Panc1 (cell line): ENCODE data around the gene KRT222. TPM values are rescaled to one million over a fixed set of nuclear protein-coding genes. Genes with fewer than 3 reads are reported as not detected.

ENCODE experiments used
- ATAC-seq: fragments of 200-7000 bp; cut with Tn5 transposase; 2 replicates; pipeline ENCODE4 v1.9.1; 2020; ENCODE audit warnings: mild to moderate bottlenecking, moderate library complexity
- BruUV-seq: library from RNA; stranded (reverse); fragments of 400-500 nt; replicated peaks from 2 replicates; lab custom pipeline; 2021; lab: Mats Ljungman, UMichigan
- CTCF ChIA-PET: fragments of 300-600 bp; sonication (Branson Sonifier 250); formaldehyde crosslinking; loops from one replicate; lab custom pipeline; 2022; ENCODE audit warnings: antibody characterized with exemption; lab: Charles Lee
- POLR2A ChIA-PET: fragments of 300-600 bp; sonication (Branson Sonifier 250); formaldehyde crosslinking; loops from one replicate; lab custom pipeline; 2022; ENCODE audit warnings: antibody characterized with exemption; lab: Charles Lee
- DNase-seq: peaks from one replicate; pipeline ENCODE4 v3.0.0-alpha.2; 2010; ENCODE audit warnings: low read depth, low spot score
- H3K27ac ChIP-seq: 2 replicates; pipeline ENCODE4 v1.5.1; 2011; ENCODE audit warnings: mild to moderate bottlenecking, low read length, inconsistent platforms
- H3K27me3 ChIP-seq: fragments of 200-500 bp; sonication (Bioruptor generic); 2 replicates; pipeline ENCODE4 v1.6.0; 2014; ENCODE audit warnings: low read length, inconsistent platforms; ENCODE audit not compliant: control insufficient read depth, insufficient read depth
- H3K36me3 ChIP-seq: fragments of 200-500 bp; sonication (Bioruptor generic); 2 replicates; pipeline ENCODE4 v1.5.1; 2014; ENCODE audit warnings: inconsistent platforms, mild to moderate bottlenecking, low read length, moderate library complexity; ENCODE audit not compliant: control insufficient read depth, insufficient read depth
- H3K4me1 ChIP-seq: 2 replicates; pipeline ENCODE4 v1.5.1; 2011; ENCODE audit warnings: inconsistent platforms, mild to moderate bottlenecking, low read length, moderate library complexity; ENCODE audit not compliant: control insufficient read depth, insufficient read depth
- H3K4me3 ChIP-seq, 2 experiments: 2 replicates each; pipeline ENCODE4 v1.5.1; 2011 to 2012; ENCODE audit warnings: low read depth in 2 of 2, low read length in 2 of 2, mild to moderate bottlenecking in 2 of 2, inconsistent platforms in 1 of 2, moderate library complexity in 1 of 2
- H3K9me3 ChIP-seq: fragments of 200-500 bp; sonication (Bioruptor generic); 2 replicates; pipeline ENCODE4 v1.5.1; 2014; ENCODE audit warnings: low read depth, mild to moderate bottlenecking, inconsistent platforms, low read length, moderate library complexity; ENCODE audit not compliant: control insufficient read depth, insufficient read depth
- POLR2AphosphoS5 ChIP-seq: IDR thresholded peaks from 2 replicates; pipeline ENCODE4 v1.6.1; 2012; ENCODE audit warnings: mild to moderate bottlenecking, low read depth, low read length, moderate library complexity
- SIN3A ChIP-seq: IDR thresholded peaks from 2 replicates; pipeline ENCODE4 v1.6.1; 2012; ENCODE audit warnings: low read depth, mild to moderate bottlenecking, low read length, moderate library complexity, borderline replicate concordance; ENCODE audit not compliant: insufficient read depth
- TCF7L2 ChIP-seq: IDR thresholded peaks from 2 replicates; pipeline ENCODE4 v1.6.1; 2011; ENCODE audit warnings: mild to moderate bottlenecking, low read depth, low read length, inconsistent platforms
- in situ Hi-C: cut with HindIII; loops from 2 replicates; pipeline ENCODE4 v1.10.0; 2016; ENCODE audit warnings: low sequenced_read_pairs, low pct_unique_long_range_greater_than_20kb
- intact Hi-C: fragments of 100-400 bp; cut with micrococcal nuclease; formaldehyde crosslinking; loops from one replicate; pipeline ENCODE4 v1.10.0; 2022; ENCODE audit not compliant: unreplicated experiment
- total RNA-seq: library from RNA; stranded (reverse); gene quantifications from one replicate; pipeline ENCODE4 v1.2.1, GENCODE V29; 2021; ENCODE audit not compliant: unreplicated experiment
- TF ChIP-seq, protein P1 (sequence below): fragments of 450-650 bp; IDR thresholded peaks from 2 replicates; pipeline ENCODE4 v1.5.1; 2017; ENCODE audit warnings: mild to moderate bottlenecking
- TF ChIP-seq, protein P2 (sequence below), 2 experiments: IDR thresholded peaks; 2 replicates each; pipeline ENCODE4 v1.6.1; 2011 to 2012; ENCODE audit warnings: low read depth in 2 of 2, control low read depth in 1 of 2, low read length in 1 of 2, mild to moderate bottlenecking in 1 of 2, moderate library complexity in 1 of 2; ENCODE audit not compliant: insufficient read depth in 1 of 2

KRT222 gene
- total RNA-seq, 1 experiment from 2014 or later = not detected

DNA sequence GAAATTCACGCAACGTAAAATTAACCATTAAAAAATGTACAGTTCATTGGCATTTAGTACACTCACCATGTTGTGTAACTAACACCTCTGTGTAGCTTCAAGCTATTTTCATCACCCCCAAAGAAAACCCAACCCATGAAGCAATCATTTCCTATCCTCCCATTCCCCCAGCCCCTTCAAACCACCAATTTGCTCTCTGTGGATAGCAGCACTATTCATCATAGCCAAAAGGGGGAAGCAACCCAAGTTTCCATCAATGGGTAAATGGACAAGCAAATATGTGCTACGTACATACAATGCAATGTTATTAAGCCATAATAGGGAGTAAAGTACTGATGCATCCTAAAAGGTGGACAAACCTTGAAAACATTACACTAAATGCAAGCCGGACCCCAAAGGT lies 10.9 kb upstream of the KRT222 start:
- no TSS peak for BruUV-seq
- ATAC-seq (no peak), DNase-seq (no peak)
- POLR2A ChIA-PET = no interaction called here
- no peaks in the 10 kb centered on the region for H3K4me1 ChIP-seq
- peaks cover 34% of the 10 kb centered on the region for H3K27me3 ChIP-seq
- H3K4me3 ChIP-seq = no peak overlapping the region
- H3K36me3 ChIP-seq = no peaks in the 10 kb centered on the region
- TF ChIP-seq POLR2AphosphoS5 (no peak), SIN3A (no peak), TCF7L2 (no peak)
- TF ChIP-seq, protein P1, sequence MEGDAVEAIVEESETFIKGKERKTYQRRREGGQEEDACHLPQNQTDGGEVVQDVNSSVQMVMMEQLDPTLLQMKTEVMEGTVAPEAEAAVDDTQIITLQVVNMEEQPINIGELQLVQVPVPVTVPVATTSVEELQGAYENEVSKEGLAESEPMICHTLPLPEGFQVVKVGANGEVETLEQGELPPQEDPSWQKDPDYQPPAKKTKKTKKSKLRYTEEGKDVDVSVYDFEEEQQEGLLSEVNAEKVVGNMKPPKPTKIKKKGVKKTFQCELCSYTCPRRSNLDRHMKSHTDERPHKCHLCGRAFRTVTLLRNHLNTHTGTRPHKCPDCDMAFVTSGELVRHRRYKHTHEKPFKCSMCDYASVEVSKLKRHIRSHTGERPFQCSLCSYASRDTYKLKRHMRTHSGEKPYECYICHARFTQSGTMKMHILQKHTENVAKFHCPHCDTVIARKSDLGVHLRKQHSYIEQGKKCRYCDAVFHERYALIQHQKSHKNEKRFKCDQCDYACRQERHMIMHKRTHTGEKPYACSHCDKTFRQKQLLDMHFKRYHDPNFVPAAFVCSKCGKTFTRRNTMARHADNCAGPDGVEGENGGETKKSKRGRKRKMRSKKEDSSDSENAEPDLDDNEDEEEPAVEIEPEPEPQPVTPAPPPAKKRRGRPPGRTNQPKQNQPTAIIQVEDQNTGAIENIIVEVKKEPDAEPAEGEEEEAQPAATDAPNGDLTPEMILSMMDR = no peak
- TF ChIP-seq, protein P2, sequence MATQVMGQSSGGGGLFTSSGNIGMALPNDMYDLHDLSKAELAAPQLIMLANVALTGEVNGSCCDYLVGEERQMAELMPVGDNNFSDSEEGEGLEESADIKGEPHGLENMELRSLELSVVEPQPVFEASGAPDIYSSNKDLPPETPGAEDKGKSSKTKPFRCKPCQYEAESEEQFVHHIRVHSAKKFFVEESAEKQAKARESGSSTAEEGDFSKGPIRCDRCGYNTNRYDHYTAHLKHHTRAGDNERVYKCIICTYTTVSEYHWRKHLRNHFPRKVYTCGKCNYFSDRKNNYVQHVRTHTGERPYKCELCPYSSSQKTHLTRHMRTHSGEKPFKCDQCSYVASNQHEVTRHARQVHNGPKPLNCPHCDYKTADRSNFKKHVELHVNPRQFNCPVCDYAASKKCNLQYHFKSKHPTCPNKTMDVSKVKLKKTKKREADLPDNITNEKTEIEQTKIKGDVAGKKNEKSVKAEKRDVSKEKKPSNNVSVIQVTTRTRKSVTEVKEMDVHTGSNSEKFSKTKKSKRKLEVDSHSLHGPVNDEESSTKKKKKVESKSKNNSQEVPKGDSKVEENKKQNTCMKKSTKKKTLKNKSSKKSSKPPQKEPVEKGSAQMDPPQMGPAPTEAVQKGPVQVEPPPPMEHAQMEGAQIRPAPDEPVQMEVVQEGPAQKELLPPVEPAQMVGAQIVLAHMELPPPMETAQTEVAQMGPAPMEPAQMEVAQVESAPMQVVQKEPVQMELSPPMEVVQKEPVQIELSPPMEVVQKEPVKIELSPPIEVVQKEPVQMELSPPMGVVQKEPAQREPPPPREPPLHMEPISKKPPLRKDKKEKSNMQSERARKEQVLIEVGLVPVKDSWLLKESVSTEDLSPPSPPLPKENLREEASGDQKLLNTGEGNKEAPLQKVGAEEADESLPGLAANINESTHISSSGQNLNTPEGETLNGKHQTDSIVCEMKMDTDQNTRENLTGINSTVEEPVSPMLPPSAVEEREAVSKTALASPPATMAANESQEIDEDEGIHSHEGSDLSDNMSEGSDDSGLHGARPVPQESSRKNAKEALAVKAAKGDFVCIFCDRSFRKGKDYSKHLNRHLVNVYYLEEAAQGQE (IDR thresholded peaks at IDR 0.05; ENCODE audit: insufficient read depth in 1 of 2, low read depth in 2 of 2, low read length in 1 of 2) = no peak
- in situ Hi-C loops (no loop called here), intact Hi-C loops (no loop called here)
- no peaks in the 10 kb centered on the region for H3K9me3 ChIP-seq
- H3K27ac ChIP-seq = no peak overlapping the region
- CTCF ChIA-PET = no interaction called here

DNA sequence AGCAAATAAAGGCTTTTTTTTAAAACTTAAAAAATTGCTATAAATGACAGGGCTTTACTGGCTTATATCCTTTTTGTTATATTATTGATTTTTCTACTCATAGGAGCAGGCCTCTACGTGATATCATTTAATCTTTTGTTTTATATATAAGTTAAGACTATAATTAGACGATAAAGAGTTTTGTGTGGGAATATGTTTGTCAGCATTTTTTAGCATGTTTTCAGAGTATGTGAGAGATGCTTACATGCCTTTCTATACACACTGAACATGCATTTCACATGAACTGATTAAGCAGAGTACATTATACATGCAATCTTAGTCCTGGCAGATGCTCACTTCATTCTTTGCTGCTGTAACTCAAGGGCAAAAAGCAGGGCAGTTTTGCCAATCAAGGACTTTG lies 7.7 kb upstream of the KRT222 start:
- no peaks in the 10 kb centered on the region for H3K36me3 ChIP-seq
- BruUV-seq = no TSS peak
- CTCF ChIA-PET = no interaction called here
- no peaks in the 10 kb centered on the region for H3K4me1 ChIP-seq
- no peak for ATAC-seq
- DNase-seq = no peak
- H3K4me3 ChIP-seq = no peak overlapping the region
- no peak for TF ChIP-seq TCF7L2
- no peak for TF ChIP-seq POLR2AphosphoS5
- no peak for TF ChIP-seq SIN3A
- H3K27ac ChIP-seq = no peak overlapping the region
- no peaks in the 10 kb centered on the region for H3K9me3 ChIP-seq
- POLR2A ChIA-PET = no interaction called here
- peaks cover 22% of the 10 kb centered on the region for H3K27me3 ChIP-seq
- intact Hi-C loops = no loop called here
- in situ Hi-C loops = no loop called here

DNA sequence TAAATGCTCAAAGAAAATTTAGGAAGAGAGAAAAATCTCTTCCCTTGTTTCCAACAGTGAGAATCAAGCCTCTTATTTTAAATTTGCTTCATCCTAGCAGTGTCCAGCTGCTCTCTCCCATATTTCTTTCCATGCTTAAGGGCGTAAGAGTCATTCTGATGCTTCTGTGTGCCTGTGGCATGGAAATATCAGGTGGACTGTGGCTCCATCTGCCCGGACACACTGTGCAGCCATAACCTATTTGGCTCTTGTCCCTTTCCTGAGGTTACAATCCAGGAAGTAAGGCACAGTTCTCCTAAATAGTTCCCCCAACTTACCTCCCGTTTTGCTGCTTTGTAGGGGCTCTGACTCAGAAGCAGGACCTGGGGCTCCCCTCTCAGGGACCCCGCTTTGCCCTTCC lies 6.3 kb upstream of the KRT222 start:
- TF ChIP-seq, protein P1 = no peak
- TF ChIP-seq SIN3A (no peak), POLR2AphosphoS5 (no peak), TCF7L2 (no peak)
- TF ChIP-seq, protein P2 (IDR thresholded peaks at IDR 0.05; ENCODE audit: insufficient read depth in 1 of 2, low read depth in 2 of 2, low read length in 1 of 2) = no peak
- ATAC-seq = no peak
- in situ Hi-C loops = no loop called here
- H3K4me1 ChIP-seq = no peaks in the 10 kb centered on the region
- no peak overlapping the region for H3K4me3 ChIP-seq
- intact Hi-C loops = no loop called here
- ChIA-PET POLR2A (interaction anchor here (0.6 kb wide), 1 partner anchor 11 kb away, joined by 3 read pairs; no protein-coding TSS in a partner anchor), CTCF (no interaction called here)
- no peaks in the 10 kb centered on the region for H3K9me3 ChIP-seq
- no peaks in the 10 kb centered on the region for H3K36me3 ChIP-seq
- H3K27ac ChIP-seq = no peak overlapping the region
- no peak for DNase-seq
- peaks cover 20% of the 10 kb centered on the region for H3K27me3 ChIP-seq
- no TSS peak for BruUV-seq
